Testis (tissue), 2 donors: ENCODE data around the gene ARID2.

ENCODE experiments used
- CTCF ChIP-seq, 3 experiments: fragments of 450-650 bp in 2 of 3; fragments of 200-600 bp in 1 of 3; sonication (generic) in 1 of 3; IDR thresholded peaks; one replicate each; pipeline ENCODE4 v1.5.1; 2016 to 2019; ENCODE audit warnings: antibody characterized with exemption in 3 of 3, mild to moderate bottlenecking in 2 of 3, moderate library complexity in 1 of 3
- POLR2A ChIP-seq: fragments of 450-650 bp; IDR thresholded peaks from one replicate; pipeline ENCODE4 v1.6.1; 2017; ENCODE audit warnings: antibody characterized with exemption, mild to moderate bottlenecking, moderate library complexity

DNA sequence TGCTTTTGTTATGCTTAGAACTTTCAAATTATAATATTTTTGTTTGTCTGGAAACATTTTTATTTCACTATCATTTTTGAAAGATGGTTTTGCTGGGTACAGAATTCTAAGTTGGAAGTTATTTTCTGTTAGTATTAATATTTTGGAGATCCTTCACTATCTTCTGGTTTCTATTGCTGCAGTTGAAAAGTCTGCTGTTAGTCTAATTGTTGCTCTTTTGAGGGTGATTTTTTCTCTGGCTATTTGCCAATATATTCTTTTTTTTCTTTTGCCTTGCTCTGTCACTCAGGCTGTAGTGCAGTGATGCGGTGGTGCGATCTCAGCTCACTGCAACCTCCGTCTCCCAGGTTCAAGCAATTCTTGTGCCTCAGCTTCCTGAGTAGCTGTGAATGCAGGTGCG is 28.2 kb upstream of the ARID2 start:
- TF ChIP-seq POLR2A (no peak), CTCF (IDR thresholded peaks at IDR 0.05) (no peak)
